K562 (cell line): Measurements from ENCODE around the gene B4GALNT4. TPM values are rescaled to one million over a fixed set of nuclear protein-coding genes. Genes with fewer than 3 reads are reported as not detected.

ENCODE experiments used
- ATAC-seq: fragments of 200-7000 bp; cut with Tn5 transposase; 3 replicates; pipeline ENCODE4 v1.9.1; 2020; ENCODE audit warnings: moderate library complexity
- BruUV-seq: library from RNA; stranded (reverse); fragments of 400-500 nt; replicated peaks from 2 replicates; lab custom pipeline; 2021; lab: Mats Ljungman, UMichigan
- CTCF ChIA-PET: fragments of 300-600 bp; formaldehyde crosslinking; extraction: SDS; loops from one replicate; lab custom pipeline; 2021; ENCODE audit warnings: low intra/inter-chr PET ratio; lab: Yijun Ruan, JAX
- POLR2A ChIA-PET: fragments of 300-600, 350-650 bp; sonication (Branson Sonifier 250); formaldehyde crosslinking; extraction: SDS; loops from one replicate; lab custom pipeline; 2021; ENCODE audit warnings: antibody characterized with exemption, inconsistent platforms; lab: Yijun Ruan, JAX
- DNase-seq, 4 experiments: peaks; one replicate each; pipeline versions ENCODE4 v3.0.0 to v3.0.0-alpha.2; 2011 to 2018; ENCODE audit warnings: low spot score in 3 of 4, mixed read lengths in 3 of 4; ENCODE audit errors: extremely low read depth in 1 of 4
- FAIRE-seq: peaks from 2 replicates; lab custom pipeline; 2011; peaks lifted over from hg19 to GRCh38; lab: Jason Lieb, UNC
- H2AFZ ChIP-seq: 2 replicates; pipeline ENCODE4 v1.6.0; 2011; ENCODE audit warnings: low read depth, low read length, control low read depth, inconsistent platforms
- H3K27ac ChIP-seq: fragments of 200-600 bp; 3 replicates; pipeline ENCODE4 v1.8.0; 2011; ENCODE audit warnings: low read depth, mild to moderate bottlenecking, control low read depth, inconsistent platforms, low read length, moderate library complexity, mixed read lengths; ENCODE audit errors: extremely low read depth
- H3K27me3 ChIP-seq, 2 experiments: fragments of 300-600 bp in 1 of 2; 2 replicates in 1 of 2; 3 replicates in 1 of 2; pipeline versions ENCODE4 v1.6.0 to v1.8.0; 2011; ENCODE audit warnings: inconsistent platforms in 2 of 2, low read length in 2 of 2, mild to moderate bottlenecking in 1 of 2, mixed read lengths in 1 of 2, moderate library complexity in 1 of 2; ENCODE audit not compliant: control insufficient read depth in 2 of 2, insufficient read depth in 2 of 2
- H3K36me3 ChIP-seq: fragments of 300-600 bp; 3 replicates; pipeline ENCODE4 v1.8.0; 2011; ENCODE audit warnings: mild to moderate bottlenecking, low read length, inconsistent platforms; ENCODE audit not compliant: control insufficient read depth, insufficient read depth
- H3K4me1 ChIP-seq, 2 experiments: fragments of 200-600 bp in 1 of 2; replicated peaks in 1 of 2; 2 replicates in 1 of 2; 3 replicates in 1 of 2; pipeline versions ENCODE4 v1.5.1 to v1.8.0; 2011; ENCODE audit warnings: inconsistent platforms in 2 of 2, low read length in 2 of 2, mild to moderate bottlenecking in 1 of 2, mixed read lengths in 1 of 2, moderate library complexity in 1 of 2; ENCODE audit not compliant: control insufficient read depth in 2 of 2, insufficient read depth in 2 of 2
- H3K4me2 ChIP-seq: 2 replicates; pipeline ENCODE4 v1.6.1; 2011; ENCODE audit warnings: low read length, control low read depth, inconsistent platforms, mixed read lengths; ENCODE audit not compliant: insufficient read depth
- H3K4me3 ChIP-seq: fragments of 200-600 bp; sonication (generic), shearing (Covaris generic); 2 replicates; pipeline ENCODE4 v1.5.1; 2016; ENCODE audit warnings: control low read depth, inconsistent platforms
- H3K79me2 ChIP-seq: fragments of 200-600 bp; 3 replicates; pipeline ENCODE4 v1.8.0; 2011; ENCODE audit warnings: low read length, inconsistent platforms; ENCODE audit not compliant: control insufficient read depth, insufficient read depth
- H3K9ac ChIP-seq, 2 experiments: 2 replicates each; pipeline versions ENCODE4 v1.6.0 to v1.6.1; 2011; ENCODE audit warnings: low read depth in 2 of 2, low read length in 2 of 2, control low read depth in 1 of 2, inconsistent platforms in 1 of 2, mild to moderate bottlenecking in 1 of 2, mixed read lengths in 1 of 2; ENCODE audit not compliant: insufficient read depth in 1 of 2
- H3K9me1 ChIP-seq: one replicate; pipeline ENCODE4 v1.6.0; 2011; ENCODE audit warnings: inconsistent platforms, mild to moderate bottlenecking, low read length, moderate library complexity; ENCODE audit not compliant: control insufficient read depth, insufficient read depth
- H3K9me3 ChIP-seq: replicated peaks from 2 replicates; pipeline ENCODE4 v1.5.1; 2011; ENCODE audit warnings: low read depth, low read length, inconsistent platforms; ENCODE audit not compliant: control insufficient read depth, insufficient read depth
- H4K20me1 ChIP-seq: replicated peaks from 2 replicates; pipeline ENCODE4 v1.6.1; 2011; ENCODE audit warnings: low read length, inconsistent platforms, mixed read lengths; ENCODE audit not compliant: control insufficient read depth, insufficient read depth
- ATF2 ChIP-seq: sonication (generic); formaldehyde crosslinking; IDR thresholded peaks from 2 replicates; pipeline ENCODE4 v1.8.1; 2022; ENCODE audit warnings: missing genetic modification reagents
- CBX5 ChIP-seq: IDR thresholded peaks from 2 replicates; pipeline ENCODE4 v1.6.1; 2014; ENCODE audit warnings: low read depth, borderline replicate concordance
- CREM ChIP-seq: IDR thresholded peaks from 2 replicates; pipeline ENCODE4 v1.6.1; 2014; ENCODE audit warnings: antibody characterized with exemption, low read depth
- DMBX1 ChIP-seq: fragments of 250-450 bp; sonication (Bioruptor Pico); IDR thresholded peaks from 2 replicates; pipeline ENCODE4 v1.8.0; 2022; ENCODE audit warnings: inconsistent platforms, mild to moderate bottlenecking, moderate library complexity, borderline replicate concordance
- DPF2 ChIP-seq: fragments of 450-650 bp; IDR thresholded peaks from 2 replicates; pipeline ENCODE4 v1.6.1; 2016
- FOXA1 ChIP-seq: fragments of 450-650 bp; IDR thresholded peaks from 2 replicates; pipeline ENCODE4 v1.6.1; 2016; ENCODE audit warnings: mild to moderate bottlenecking, borderline replicate concordance
- FOXK1 ChIP-seq: sonication (generic); formaldehyde crosslinking; IDR thresholded peaks from 2 replicates; pipeline ENCODE4 v1.8.0; 2022; ENCODE audit warnings: missing genetic modification reagents, mild to moderate bottlenecking, borderline replicate concordance
- GMEB1 ChIP-seq: fragments of 250-450 bp; sonication (Bioruptor Pico); IDR thresholded peaks from 2 replicates; pipeline ENCODE4 v1.4.0; 2020; ENCODE audit warnings: mild to moderate bottlenecking
- HNRNPK ChIP-seq: fragments of 200-400 bp; formaldehyde crosslinking; IDR thresholded peaks from one replicate; pipeline ENCODE4 v1.6.1; 2018; ENCODE audit warnings: mild to moderate bottlenecking, low read depth, low read length; ENCODE audit not compliant: poor library complexity, severe bottlenecking
- KLF10 ChIP-seq: fragments of 250-450 bp; sonication (Bioruptor Pico); IDR thresholded peaks from 2 replicates; pipeline ENCODE4 v1.6.1; 2021; ENCODE audit warnings: matching md5 sums
- KLF16 ChIP-seq: IDR thresholded peaks from 2 replicates; pipeline ENCODE4 v1.6.1; 2016; ENCODE audit warnings: antibody characterized with exemption
- NCOR1 ChIP-seq: fragments of 450-650 bp; IDR thresholded peaks from 2 replicates; pipeline ENCODE4 v1.6.1; 2016; ENCODE audit warnings: mild to moderate bottlenecking, moderate library complexity
- ZC3H8 ChIP-seq: fragments of 450-650 bp; IDR thresholded peaks from 2 replicates; pipeline ENCODE4 v1.6.1; 2017
- ZNF175 ChIP-seq: fragments of 200-800 bp; sonication (Bioruptor generic); IDR thresholded peaks from 2 replicates; pipeline ENCODE4 v1.6.1; 2016; ENCODE audit warnings: low read depth, mild to moderate bottlenecking, missing genetic modification characterization, missing compliant biosample characterization
- ZNF3 ChIP-seq: fragments of 250-450 bp; sonication (Bioruptor Pico); IDR thresholded peaks from 2 replicates; pipeline ENCODE4 v1.5.0; 2021; ENCODE audit warnings: mild to moderate bottlenecking, moderate library complexity
- ZNF347 ChIP-seq: fragments of 450-650 bp; formaldehyde crosslinking; IDR thresholded peaks from 2 replicates; pipeline ENCODE4 v1.4.0; 2020; ENCODE audit warnings: low read depth, mild to moderate bottlenecking, moderate library complexity
- ZNF449 ChIP-seq: fragments of 250-450 bp; sonication (Bioruptor Pico); IDR thresholded peaks from 2 replicates; pipeline ENCODE4 v1.8.0; 2022; ENCODE audit warnings: moderate library complexity, mild to moderate bottlenecking, inconsistent platforms
- WGBS: fragments of 100-300 bp; shearing (Covaris generic); methylation state at CpG from one replicate; pipeline ENCODE4 v1.1.6; 2016; ENCODE audit warnings: low coverage, mixed read lengths; ENCODE audit not compliant: insufficient coverage; ENCODE audit errors: missing lambda C conversion rate; 5-methylcytosine and 5-hydroxymethylcytosine counted together
- in situ Hi-C: fragments of 300-500 bp; cut with MboI; formaldehyde crosslinking; loops from 4 replicates; pipeline ENCODE4 v1.15.0; 2018; ENCODE audit warnings: inconsistent platforms, mixed read lengths
- intact Hi-C: fragments of 100-400 bp; cut with micrococcal nuclease; formaldehyde crosslinking; loops from 2 replicates; pipeline ENCODE4 v1.14.2; 2022
- polyA plus RNA-seq, 8 experiments: library from polyadenylated mRNA; depleted of rRNA in 4 of 8; stranded (reverse) in 5 of 8; unstranded in 3 of 8; fragments of >200 nt; fragmentation: Nextera tagmentation in 2 of 8; fragmentation: Illumina TruSeq in 1 of 8; extraction: Ambion mirVana in 2 of 8; extraction: Trizol in 1 of 8; gene quantifications; 2 replicates each; pipeline versions ENCODE4 v1.2.1 to v1.2.3, GENCODE V29; 2011 to 2014; ENCODE audit warnings: inconsistent platforms in 1 of 8, missing spikeins in 1 of 8
- total RNA-seq, 7 experiments: library from RNA; depleted of rRNA in 6 of 7; stranded (reverse); fragments of >200 nt in 6 of 7; fragmentation: Illumina TruSeq in 2 of 7; extraction: Trizol in 2 of 7; gene quantifications; 2 replicates each; pipeline versions ENCODE4 v1.2.1 to v1.2.3, GENCODE V29; 2011 to 2021; ENCODE audit warnings: low replicate concordance in 1 of 7
- TF ChIP-seq, protein P1 (sequence below): fragments of 450-650 bp; IDR thresholded peaks from 2 replicates; pipeline ENCODE4 v1.6.1; 2016; ENCODE audit warnings: missing biosample characterization, missing genetic modification characterization

Gene B4GALNT4
- total and polyA plus RNA-seq, 9 of the 15 experiments (the other 6 are each of a cell fraction or from before 2014, with no cell fraction given) = 0.20 to 37.1 (median 10.8) TPM; not detected in 1

DNA sequence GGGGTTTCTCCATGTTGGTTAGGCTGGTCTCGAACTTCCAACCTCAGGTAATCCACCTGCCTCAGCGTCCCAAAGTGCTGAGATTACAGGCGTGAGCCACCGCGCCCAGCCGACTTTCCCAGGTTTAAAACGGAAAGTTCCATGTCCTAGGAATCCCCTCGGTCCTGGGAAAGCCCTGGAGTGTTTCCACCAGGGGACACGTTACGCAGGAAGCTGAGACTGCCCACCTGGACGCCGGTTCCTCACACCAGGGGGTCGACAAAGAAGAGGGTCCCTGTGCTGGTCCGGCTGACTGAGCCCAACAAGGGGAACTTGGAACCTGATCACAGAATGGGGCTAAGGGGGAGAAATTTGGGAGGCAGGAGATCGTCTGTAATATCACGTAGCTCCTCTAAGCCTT, 3.5 kb upstream of the B4GALNT4 start (continued):
- TF ChIP-seq ATF2 (CRISPR knock-in tag) (no peak), DMBX1 (no peak), CREM (no peak), DPF2 (no peak)

GRCh38 chr11:367956-368413, 1.3 kb upstream of the B4GALNT4 start:
- in situ Hi-C loops = loop anchor here (10.0 kb wide), 1 partner anchor 153 kb away; no protein-coding TSS in a partner anchor
- peaks cover 10% of the 10 kb centered on the region for H3K79me2 ChIP-seq
- H3K4me1 ChIP-seq = peaks cover 10 to 61% of the 10 kb centered on the region in 2 experiments
- peak overlapping the region; percentile 83 for H2AFZ ChIP-seq
- intact Hi-C loops = no loop called here
- peak overlapping the region in 1 of 2 experiments; percentile 86; a peak in 2 of 4 replicates for H3K9ac ChIP-seq
- H3K9me1 ChIP-seq = no peaks in the 10 kb centered on the region
- peaks cover 5% of the 10 kb centered on the region; the same call in 1 of the 2 replicates for H3K9me3 ChIP-seq
- H4K20me1 ChIP-seq = no peaks in the 10 kb centered on the region
- ChIA-PET POLR2A (interaction anchor here (0.6 kb wide), 1 partner anchor 79 kb away, joined by 4 read pairs; no protein-coding TSS in a partner anchor), CTCF (no interaction called here)
- no peak for ATAC-seq
- H3K27ac ChIP-seq = no peak overlapping the region; the same call in 2 of the 3 replicates
- peak; percentile 61 for FAIRE-seq
- H3K4me3 ChIP-seq = no peak overlapping the region
- no peak for DNase-seq
- H3K4me2 ChIP-seq = peak overlapping the region; percentile 76; the same call in 1 of the 2 replicates
- peaks cover 13% of the 10 kb centered on the region; the same call in 1 of the 3 replicates for H3K36me3 ChIP-seq
- 30% methylated on average over 7 of the region's 7 CpGs for WGBS
- peaks cover 0 to 4% of the 10 kb centered on the region in 2 experiments; a peak in 2 of 5 replicates for H3K27me3 ChIP-seq
- no TSS peak for BruUV-seq
- TF ChIP-seq CBX5 (no peak), FOXA1 (no peak), ZNF347 (CRISPR knock-in tag) (no peak), GMEB1 (CRISPR knock-in tag) (no peak), NCOR1 (no peak), ZNF175 (CRISPR knock-in tag) (no peak), ZC3H8 (no peak), ZNF3 (CRISPR knock-in tag) (no peak), KLF10 (CRISPR knock-in tag) (no peak), FOXK1 (CRISPR knock-in tag) (no peak), ZNF449 (CRISPR knock-in tag) (no peak), HNRNPK (no peak), KLF16 (no peak)
- TF ChIP-seq, protein P1, sequence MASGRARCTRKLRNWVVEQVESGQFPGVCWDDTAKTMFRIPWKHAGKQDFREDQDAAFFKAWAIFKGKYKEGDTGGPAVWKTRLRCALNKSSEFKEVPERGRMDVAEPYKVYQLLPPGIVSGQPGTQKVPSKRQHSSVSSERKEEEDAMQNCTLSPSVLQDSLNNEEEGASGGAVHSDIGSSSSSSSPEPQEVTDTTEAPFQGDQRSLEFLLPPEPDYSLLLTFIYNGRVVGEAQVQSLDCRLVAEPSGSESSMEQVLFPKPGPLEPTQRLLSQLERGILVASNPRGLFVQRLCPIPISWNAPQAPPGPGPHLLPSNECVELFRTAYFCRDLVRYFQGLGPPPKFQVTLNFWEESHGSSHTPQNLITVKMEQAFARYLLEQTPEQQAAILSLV (tag) = no peak
